Measurements from ENCODE around the gene CEP72. TPM values are rescaled to one million over a fixed set of nuclear protein-coding genes. Genes with fewer than 3 reads are reported as not detected.

The CEP72 gene
- polyA plus RNA-seq, 1 of the 3 experiments (the other 2 are of a cell fraction) = 4.4 TPM

DNA sequence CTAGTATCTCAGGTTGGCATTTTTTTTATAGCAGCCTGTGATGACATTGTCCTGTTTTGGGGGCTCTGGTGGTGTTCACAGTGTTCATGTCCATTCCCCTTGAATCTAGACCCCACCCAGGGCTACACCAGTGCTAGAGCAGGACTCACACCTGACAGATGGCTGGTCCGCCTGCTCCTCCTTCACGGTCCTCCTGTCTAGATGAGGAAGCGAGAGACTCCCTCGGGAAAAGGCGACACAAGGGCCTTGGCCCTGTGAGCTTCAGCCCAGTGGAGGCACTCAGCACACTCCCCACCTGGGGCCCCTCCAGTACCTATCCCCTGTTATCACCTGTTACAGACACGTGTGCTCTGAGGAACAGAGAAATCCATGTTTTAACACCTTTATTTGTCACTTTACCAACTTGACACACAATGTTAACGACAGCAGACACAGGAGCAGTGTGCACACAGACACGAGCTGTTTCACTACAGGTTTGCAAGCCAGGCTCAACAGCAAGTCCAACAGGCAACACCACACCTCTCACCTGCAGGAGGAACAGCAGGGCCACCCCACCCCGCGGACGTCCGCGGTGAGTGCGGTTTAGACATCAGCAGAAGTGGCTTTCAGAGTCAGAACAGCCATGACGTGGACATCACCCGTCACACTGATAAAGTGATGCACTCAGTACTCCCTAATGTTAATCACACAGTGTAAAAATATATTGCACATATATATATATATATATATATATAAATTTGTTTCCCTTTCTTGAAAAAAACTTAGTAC, 47.5 kb downstream of the CEP72 start (continued):
- TF ChIP-seq RFX5 (IDR thresholded peaks at IDR 0.05; ENCODE audit: low read length) = no peak

GRCh38 chr5:660491-661030, 48.4 kb downstream of the CEP72 start:
- DNase-seq = no peak
- TF ChIP-seq FOXJ3 (CRISPR knock-in tag; IDR thresholded peaks at IDR 0.05) = no peak
- TF ChIP-seq TAF1 (IDR thresholded peaks at IDR 0.05; ENCODE audit: borderline replicate concordance, low read depth, low read length) = no peak
- TF ChIP-seq USF1 (IDR thresholded peaks at IDR 0.05; ENCODE audit: borderline replicate concordance, low read depth) = no peak
- TF ChIP-seq JUND (IDR thresholded peaks at IDR 0.05) = no peak
- TF ChIP-seq NRF1 (IDR thresholded peaks at IDR 0.05; ENCODE audit: low read depth, low read length) = no peak
- no peak for TF ChIP-seq MEF2A (IDR thresholded peaks at IDR 0.05; ENCODE audit: borderline replicate concordance, low read depth)
- no peak for TF ChIP-seq FOSL2 (IDR thresholded peaks at IDR 0.05; ENCODE audit: borderline replicate concordance, low read depth)
- TF ChIP-seq POLR2AphosphoS5 (IDR thresholded peaks at IDR 0.05; ENCODE audit: low read depth, low read length) = no peak
- no peak for TF ChIP-seq USF2 (IDR thresholded peaks at IDR 0.05; ENCODE audit: borderline replicate concordance, low read depth, low read length)
- TF ChIP-seq MAX (IDR thresholded peaks at IDR 0.05; ENCODE audit: low read depth) = no peak
- TF ChIP-seq SMC3 (IDR thresholded peaks at IDR 0.05; ENCODE audit: low read depth, low read length) = no peak
- no peak for TF ChIP-seq TCF12 (IDR thresholded peaks at IDR 0.05)
- TF ChIP-seq ELF1 (IDR thresholded peaks at IDR 0.05) = no peak
- no peak for TF ChIP-seq RFX5 (IDR thresholded peaks at IDR 0.05; ENCODE audit: low read length)
- Histone ChIP-seq H3K4me1 (ENCODE audit: control insufficient read depth in 1 of 2, insufficient read depth in 2 of 2, low read depth in 1 of 2, low read length in 1 of 2) (no peaks in the 10 kb centered on the region), H2AFZ (ENCODE audit: low read depth) (no peak overlapping the region), H3K9ac (no peak overlapping the region), H3K27ac (ENCODE audit: low read depth in 2 of 2, low read length in 1 of 2) (no peak overlapping the region), H3K36me3 (replicated peaks in 1 of 2; ENCODE audit: control insufficient read depth in 1 of 2, insufficient read depth in 2 of 2, low read length in 1 of 2) (peaks cover 10 to 13% of the 10 kb centered on the region in 2 experiments), H3K27me3 (ENCODE audit: insufficient read depth) (no peaks in the 10 kb centered on the region), H3K9me2 (no peaks in the 10 kb centered on the region), H3F3A (replicated peaks; ENCODE audit: insufficient read depth) (no peaks in the 10 kb centered on the region), H3K79me2 (ENCODE audit: insufficient read depth) (no peaks in the 10 kb centered on the region), H3K4me2 (no peak overlapping the region), H4K20me1 (ENCODE audit: insufficient read depth) (no peaks in the 10 kb centered on the region), H3K4me3 (ENCODE audit: low read depth in 2 of 2, low read length in 1 of 2) (no peak overlapping the region), H3K9me3 (no peaks in the 10 kb centered on the region)
- WGBS (ENCODE audit: low lambda C conversion rate) = 96% methylated on average over 7 of the region's 11 CpGs
- ChIA-PET POLR2A (no interaction called here), CTCF (no interaction called here)

All from SK-N-SH (cell line).